ENCODE measurements around the gene DRC1.
A peak's percentile ranks its signal among the peaks of the same experiment; 100 is the strongest.

The DRC1 gene

GRCh38 chr2:26399771-26400376, 1.8 kb upstream of the DRC1 start:
- no peak for DNase-seq (ENCODE audit: low spot score)

- DNase-seq (ENCODE audit: low spot score) = no peak
Measured at GRCh38 chr2:26400723-26401122, 997 bp upstream of the DRC1 start.

GRCh38 chr2:26407526-26407925, 5.8 kb downstream of the DRC1 start:
- DNase-seq (ENCODE audit: low spot score) = no peak

- DNase-seq (ENCODE audit: low spot score) = no peak
Measured at GRCh38 chr2:26409785-26410184, 8.1 kb downstream of the DRC1 start.

GRCh38 chr2:26410764-26411243, 9.1 kb downstream of the DRC1 start:
- DNase-seq (ENCODE audit: low spot score) = no peak

GRCh38 chr2:26411419-26411818, 9.7 kb downstream of the DRC1 start:
- no peak for DNase-seq (ENCODE audit: low spot score)

GRCh38 chr2:26412091-26412673, 10.5 kb downstream of the DRC1 start:
- DNase-seq (ENCODE audit: low spot score) = peak; percentile 6

- DNase-seq (ENCODE audit: low spot score) = no peak
Measured at GRCh38 chr2:26414311-26414710, 12.6 kb downstream of the DRC1 start.

- no peak for DNase-seq (ENCODE audit: low spot score)
Measured at GRCh38 chr2:26421961-26422360, 20.2 kb downstream of the DRC1 start.

- no peak for DNase-seq (ENCODE audit: low spot score)
Measured at GRCh38 chr2:26422947-26423629, 21.4 kb downstream of the DRC1 start.

GRCh38 chr2:26423750-26424149, 22.0 kb downstream of the DRC1 start:
- no peak for DNase-seq (ENCODE audit: low spot score)

- DNase-seq (ENCODE audit: low spot score) = no peak
Measured at GRCh38 chr2:26424221-26424620, 22.5 kb downstream of the DRC1 start.

GRCh38 chr2:26428846-26429245, 27.1 kb downstream of the DRC1 start:
- DNase-seq (ENCODE audit: low spot score) = no peak

- no peak for DNase-seq (ENCODE audit: low spot score)
Measured at GRCh38 chr2:26429779-26430578, 28.3 kb downstream of the DRC1 start.

- no peak for DNase-seq (ENCODE audit: low spot score)
Measured at GRCh38 chr2:26430826-26431225, 29.1 kb downstream of the DRC1 start.

GRCh38 chr2:26432363-26432762, 30.6 kb downstream of the DRC1 start:
- no peak for DNase-seq (ENCODE audit: low spot score)

- no peak for DNase-seq (ENCODE audit: low spot score)
Measured at GRCh38 chr2:26432859-26433258, 31.1 kb downstream of the DRC1 start.

- DNase-seq (ENCODE audit: low spot score) = no peak
Measured at GRCh38 chr2:26435106-26435505, 33.4 kb downstream of the DRC1 start.

- DNase-seq (ENCODE audit: low spot score) = no peak
Measured at GRCh38 chr2:26438526-26438925, 36.8 kb downstream of the DRC1 start.

GRCh38 chr2:26438926-26439325, 37.2 kb downstream of the DRC1 start:
- DNase-seq (ENCODE audit: low spot score) = no peak

GRCh38 chr2:26442301-26442700, 40.6 kb downstream of the DRC1 start:
- DNase-seq (ENCODE audit: low spot score) = no peak

- no peak for DNase-seq (ENCODE audit: low spot score)
Measured at GRCh38 chr2:26442707-26443106, 41.0 kb downstream of the DRC1 start.

GRCh38 chr2:26444236-26444635, 42.5 kb downstream of the DRC1 start:
- DNase-seq (ENCODE audit: low spot score) = no peak

Measured in CD4-positive, alpha-beta T cell treated with Interleukin-15 for 4 hours (primary cell).